ENCODE measurements around the gene PADI3.

PADI3 gene

DNA sequence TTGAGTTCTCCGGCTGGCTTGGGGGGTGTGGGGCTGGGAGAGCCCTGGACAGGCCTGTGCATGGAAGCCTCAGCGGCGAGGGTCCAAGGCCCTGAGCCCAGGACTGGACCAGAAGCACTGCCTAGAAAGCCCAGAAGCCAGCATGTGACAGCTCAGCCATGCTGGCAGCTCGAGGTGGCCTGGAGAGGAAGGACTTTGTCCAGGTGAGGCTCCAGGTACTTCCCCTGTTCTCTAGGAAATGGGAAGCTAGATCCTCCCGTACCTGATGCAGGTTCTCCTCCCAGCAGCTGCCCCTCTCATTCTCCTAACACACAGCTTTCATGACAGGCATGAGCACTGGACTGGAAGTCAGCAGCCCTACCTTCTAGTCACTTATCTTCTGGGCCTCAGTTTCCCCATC is 6.4 kb downstream of the PADI3 start:
- H3K4me3 ChIP-seq (ENCODE audit: insufficient read length, low read depth), result no peak overlapping the region
- H3K27me3 ChIP-seq (ENCODE audit: insufficient read depth, insufficient read length), result no peaks in the 10 kb centered on the region
- peaks cover 3% of the 10 kb centered on the region for H3K4me1 ChIP-seq (ENCODE audit: insufficient read depth, insufficient read length)
- H3K9ac ChIP-seq (ENCODE audit: insufficient read length, low read depth), result no peak overlapping the region
- no peaks in the 10 kb centered on the region for H3K9me3 ChIP-seq (ENCODE audit: insufficient read depth, low read length)
- no peak for DNase-seq (ENCODE audit: low read depth, low spot score)
- no peak for TF ChIP-seq ZNF274 (IDR thresholded peaks at IDR 0.05; ENCODE audit: low read depth, low read length)
- no peak for TF ChIP-seq YY1 (IDR thresholded peaks at IDR 0.05; ENCODE audit: insufficient read depth, insufficient read length)
- no peak for TF ChIP-seq SUZ12 (IDR thresholded peaks at IDR 0.05; ENCODE audit: extremely low read depth, insufficient read depth, insufficient read length)
- no peaks in the 10 kb centered on the region for H3K36me3 ChIP-seq (ENCODE audit: insufficient read depth, insufficient read length, low read length)

DNA sequence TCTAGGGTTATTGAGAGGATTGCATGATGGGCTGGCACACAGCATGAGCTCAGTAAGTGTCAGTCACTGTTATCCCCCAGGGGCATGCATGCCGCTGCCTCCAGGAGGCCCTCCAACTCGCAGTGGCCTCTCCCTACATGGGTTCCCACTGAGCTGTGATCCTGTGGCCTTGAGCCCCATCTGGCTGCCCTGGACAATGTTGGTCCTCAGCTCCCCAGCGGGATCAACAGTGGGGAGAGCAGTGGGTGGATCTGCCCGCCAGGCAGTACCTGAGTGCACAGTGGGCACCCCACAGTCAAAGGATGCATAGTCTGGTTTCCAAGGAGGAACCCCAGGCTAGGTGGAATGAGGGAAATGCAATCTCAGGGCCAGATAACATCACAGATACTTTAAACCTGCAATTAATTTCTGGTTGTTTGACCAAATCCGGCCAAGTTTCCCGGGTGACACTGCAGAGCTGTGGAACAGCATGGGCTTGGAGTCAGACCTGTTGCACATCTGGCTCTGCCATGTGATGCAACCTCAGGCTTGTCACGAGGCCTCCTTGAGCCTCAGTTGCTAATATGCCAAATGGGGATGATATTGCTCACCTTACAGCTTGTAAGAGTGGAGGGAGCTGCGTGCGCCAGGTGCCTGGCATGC is 9.3 kb downstream of the PADI3 start:
- Histone ChIP-seq H3K27me3 (ENCODE audit: insufficient read depth, insufficient read length) (no peaks in the 10 kb centered on the region), H3K9me3 (ENCODE audit: insufficient read depth, low read length) (peaks cover 4% of the 10 kb centered on the region; the same call in 1 of the 2 replicates), H3K9ac (ENCODE audit: insufficient read length, low read depth) (no peak overlapping the region), H3K4me3 (ENCODE audit: insufficient read length, low read depth) (no peak overlapping the region), H3K36me3 (ENCODE audit: insufficient read depth, insufficient read length, low read length) (no peaks in the 10 kb centered on the region), H3K4me1 (ENCODE audit: insufficient read depth, insufficient read length) (peaks cover 3% of the 10 kb centered on the region)
- no peak for TF ChIP-seq YY1 (IDR thresholded peaks at IDR 0.05; ENCODE audit: insufficient read depth, insufficient read length)
- TF ChIP-seq ZNF274 (IDR thresholded peaks at IDR 0.05; ENCODE audit: low read depth, low read length), result no peak
- TF ChIP-seq SUZ12 (IDR thresholded peaks at IDR 0.05; ENCODE audit: extremely low read depth, insufficient read depth, insufficient read length), result no peak
- no peak for DNase-seq (ENCODE audit: low read depth, low spot score)

DNA sequence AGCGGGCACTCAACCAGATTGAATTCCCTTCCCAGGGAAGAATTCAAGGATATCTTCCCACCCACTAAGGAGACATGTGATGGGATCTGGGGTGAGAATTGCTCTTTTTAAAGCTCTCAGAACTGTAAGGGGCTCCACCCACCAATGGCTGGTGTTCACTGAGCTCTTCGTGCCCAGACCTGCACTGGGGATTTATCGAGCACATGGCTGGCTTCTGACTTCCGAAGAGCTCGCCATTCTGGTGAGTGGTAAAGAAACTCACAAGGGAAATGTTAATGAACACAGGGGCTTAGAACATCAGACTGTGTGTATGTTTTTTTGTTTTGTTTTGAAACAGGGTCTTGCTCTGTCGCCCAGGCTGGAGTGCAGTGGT is 9.8 kb downstream of the PADI3 start:
- H3K27me3 ChIP-seq (ENCODE audit: insufficient read depth, insufficient read length), result no peaks in the 10 kb centered on the region

DNA sequence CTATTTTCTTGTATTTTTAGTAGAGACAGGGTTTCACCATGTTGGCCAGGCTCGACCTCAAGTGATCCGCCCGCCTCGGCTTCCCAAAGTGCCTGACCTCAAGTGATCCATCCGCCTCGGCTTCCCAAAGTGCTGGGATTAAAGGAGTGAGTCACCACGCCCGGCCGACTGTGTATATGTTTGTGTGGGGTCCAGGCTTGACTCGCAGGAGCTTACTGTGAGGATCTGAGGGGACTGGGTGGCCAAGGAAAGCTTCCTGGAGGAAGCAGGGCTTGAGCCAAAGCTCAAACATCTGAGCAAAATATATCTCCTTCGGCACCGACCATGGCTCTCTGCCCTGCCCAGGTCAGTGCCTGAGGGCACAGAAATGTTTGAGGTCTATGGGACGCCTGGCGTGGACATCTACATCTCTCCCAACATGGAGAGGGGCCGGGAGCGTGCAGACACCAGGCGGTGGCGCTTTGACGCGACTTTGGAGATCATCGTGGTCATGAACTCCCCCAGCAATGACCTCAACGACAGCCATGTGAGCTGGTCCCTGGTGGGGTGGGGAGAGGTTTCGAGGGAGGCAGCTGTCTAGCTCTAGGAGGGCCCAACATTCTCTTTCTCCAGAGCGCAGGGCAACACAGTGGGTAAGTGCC is 10.5 kb downstream of the PADI3 start:
- Histone ChIP-seq H3K36me3 (ENCODE audit: insufficient read depth, insufficient read length, low read length) (no peaks in the 10 kb centered on the region), H3K9ac (ENCODE audit: insufficient read length, low read depth) (no peak overlapping the region), H3K4me3 (ENCODE audit: insufficient read length, low read depth) (no peak overlapping the region), H3K27me3 (ENCODE audit: insufficient read depth, insufficient read length) (no peaks in the 10 kb centered on the region), H3K4me1 (ENCODE audit: insufficient read depth, insufficient read length) (peaks cover 3% of the 10 kb centered on the region), H3K9me3 (ENCODE audit: insufficient read depth, low read length) (peaks cover 6% of the 10 kb centered on the region; the same call in 1 of the 2 replicates)
- no peak for TF ChIP-seq SUZ12 (IDR thresholded peaks at IDR 0.05; ENCODE audit: extremely low read depth, insufficient read depth, insufficient read length)
- TF ChIP-seq YY1 (IDR thresholded peaks at IDR 0.05; ENCODE audit: insufficient read depth, insufficient read length), result no peak
- no peak for TF ChIP-seq ZNF274 (IDR thresholded peaks at IDR 0.05; ENCODE audit: low read depth, low read length)
- no peak for DNase-seq (ENCODE audit: low read depth, low spot score)

More for the DNA sequence above, 9.8 kb downstream of the PADI3 start:
- Histone ChIP-seq H3K9ac (ENCODE audit: insufficient read length, low read depth) (no peak overlapping the region), H3K9me3 (ENCODE audit: insufficient read depth, low read length) (peaks cover 6% of the 10 kb centered on the region; the same call in 1 of the 2 replicates), H3K4me3 (ENCODE audit: insufficient read length, low read depth) (no peak overlapping the region), H3K36me3 (ENCODE audit: insufficient read depth, insufficient read length, low read length) (no peaks in the 10 kb centered on the region), H3K4me1 (ENCODE audit: insufficient read depth, insufficient read length) (peaks cover 3% of the 10 kb centered on the region)
- TF ChIP-seq SUZ12 (IDR thresholded peaks at IDR 0.05; ENCODE audit: extremely low read depth, insufficient read depth, insufficient read length), result no peak
- TF ChIP-seq YY1 (IDR thresholded peaks at IDR 0.05; ENCODE audit: insufficient read depth, insufficient read length), result no peak
- no peak for TF ChIP-seq ZNF274 (IDR thresholded peaks at IDR 0.05; ENCODE audit: low read depth, low read length)
- DNase-seq (ENCODE audit: low read depth, low spot score), result no peak

DNA sequence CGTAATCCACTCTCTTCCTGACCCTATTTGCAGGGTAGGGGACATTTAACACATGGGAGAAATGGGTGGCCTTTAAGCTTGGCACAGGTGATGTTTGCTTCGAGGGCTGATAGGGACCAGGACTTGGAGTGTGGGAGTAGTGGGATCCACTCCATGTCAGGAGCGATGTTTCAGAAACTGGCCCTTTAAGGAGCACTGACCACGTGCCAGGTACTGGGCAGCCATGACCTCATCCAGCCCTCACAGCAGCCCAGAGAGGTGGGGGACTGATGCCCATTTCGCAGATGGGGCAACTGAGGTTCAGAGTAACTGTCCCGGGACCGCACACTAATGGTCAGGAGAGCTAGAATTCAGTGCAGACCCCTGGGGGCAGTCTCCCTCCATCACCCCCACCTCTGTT is 11.4 kb downstream of the PADI3 start:
- Histone ChIP-seq H3K4me3 (ENCODE audit: insufficient read length, low read depth) (no peak overlapping the region), H3K27me3 (ENCODE audit: insufficient read depth, insufficient read length) (no peaks in the 10 kb centered on the region), H3K9me3 (ENCODE audit: insufficient read depth, low read length) (peaks cover 6% of the 10 kb centered on the region; the same call in 1 of the 2 replicates), H3K9ac (ENCODE audit: insufficient read length, low read depth) (no peak overlapping the region), H3K4me1 (ENCODE audit: insufficient read depth, insufficient read length) (peaks cover 6% of the 10 kb centered on the region), H3K36me3 (ENCODE audit: insufficient read depth, insufficient read length, low read length) (no peaks in the 10 kb centered on the region)
- no peak for DNase-seq (ENCODE audit: low read depth, low spot score)
- no peak for TF ChIP-seq ZNF274 (IDR thresholded peaks at IDR 0.05; ENCODE audit: low read depth, low read length)
- TF ChIP-seq YY1 (IDR thresholded peaks at IDR 0.05; ENCODE audit: insufficient read depth, insufficient read length), result no peak
- TF ChIP-seq SUZ12 (IDR thresholded peaks at IDR 0.05; ENCODE audit: extremely low read depth, insufficient read depth, insufficient read length), result no peak

DNA sequence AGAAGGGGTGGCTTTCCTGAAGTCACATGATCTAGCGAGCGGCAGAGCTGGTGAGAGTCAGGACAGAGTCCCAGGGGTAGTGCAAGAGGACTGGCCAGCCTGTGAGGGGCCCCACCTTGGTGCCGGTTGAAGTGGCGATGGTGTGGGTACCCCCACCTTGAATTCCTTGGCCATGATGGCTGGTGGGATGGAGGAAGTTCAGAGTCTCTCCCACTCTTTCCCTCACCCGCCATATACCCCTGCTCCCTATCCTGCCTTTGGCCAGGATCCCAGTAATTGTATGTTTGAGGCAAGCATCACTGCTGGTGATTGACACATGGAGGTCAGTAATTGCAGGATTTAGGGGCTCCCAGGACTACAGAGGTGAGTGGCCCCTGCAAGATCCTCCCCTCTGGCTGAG is 11.8 kb downstream of the PADI3 start:
- Histone ChIP-seq H3K4me3 (ENCODE audit: insufficient read length, low read depth) (no peak overlapping the region), H3K9me3 (ENCODE audit: insufficient read depth, low read length) (peaks cover 6% of the 10 kb centered on the region; the same call in 1 of the 2 replicates), H3K4me1 (ENCODE audit: insufficient read depth, insufficient read length) (peaks cover 6% of the 10 kb centered on the region), H3K27me3 (ENCODE audit: insufficient read depth, insufficient read length) (no peaks in the 10 kb centered on the region), H3K9ac (ENCODE audit: insufficient read length, low read depth) (no peak overlapping the region), H3K36me3 (ENCODE audit: insufficient read depth, insufficient read length, low read length) (no peaks in the 10 kb centered on the region)
- TF ChIP-seq SUZ12 (IDR thresholded peaks at IDR 0.05; ENCODE audit: extremely low read depth, insufficient read depth, insufficient read length) (no peak), ZNF274 (IDR thresholded peaks at IDR 0.05; ENCODE audit: low read depth, low read length) (no peak), YY1 (IDR thresholded peaks at IDR 0.05; ENCODE audit: insufficient read depth, insufficient read length) (no peak)
- DNase-seq (ENCODE audit: low read depth, low spot score), result no peak

DNA sequence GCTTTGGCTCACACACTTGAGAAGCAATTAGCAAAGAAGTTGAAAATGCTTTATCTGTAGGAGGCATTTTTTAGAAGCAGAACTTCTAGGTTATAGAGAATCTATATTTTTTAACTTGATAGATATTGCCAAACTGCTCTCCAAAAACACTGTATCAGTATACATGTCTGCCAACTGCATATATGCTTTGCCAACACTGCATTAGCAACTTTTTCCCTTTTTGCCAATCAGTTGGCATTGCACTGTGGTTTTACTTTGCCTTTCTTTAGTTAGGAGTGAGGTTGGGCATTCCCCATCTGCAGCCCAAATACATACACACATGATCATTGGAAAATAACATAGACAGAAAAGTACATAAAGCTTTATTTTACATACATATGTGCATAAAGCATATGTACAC is 15.0 kb downstream of the PADI3 start:
- no peaks in the 10 kb centered on the region for H3K36me3 ChIP-seq (ENCODE audit: insufficient read depth, insufficient read length, low read length)
- no peak for DNase-seq (ENCODE audit: low read depth, low spot score)
- H3K4me1 ChIP-seq (ENCODE audit: insufficient read depth, insufficient read length), result peaks cover 6% of the 10 kb centered on the region
- H3K9ac ChIP-seq (ENCODE audit: insufficient read length, low read depth), result no peak overlapping the region
- TF ChIP-seq YY1 (IDR thresholded peaks at IDR 0.05; ENCODE audit: insufficient read depth, insufficient read length), result no peak
- TF ChIP-seq ZNF274 (IDR thresholded peaks at IDR 0.05; ENCODE audit: low read depth, low read length), result no peak
- no peak for TF ChIP-seq SUZ12 (IDR thresholded peaks at IDR 0.05; ENCODE audit: extremely low read depth, insufficient read depth, insufficient read length)
- no peaks in the 10 kb centered on the region for H3K27me3 ChIP-seq (ENCODE audit: insufficient read depth, insufficient read length)
- no peak overlapping the region for H3K4me3 ChIP-seq (ENCODE audit: insufficient read length, low read depth)
- H3K9me3 ChIP-seq (ENCODE audit: insufficient read depth, low read length), result peaks cover 6% of the 10 kb centered on the region; the same call in 1 of the 2 replicates

Measured in NT2/D1 (cell line).